HG02938 (cell line): ENCODE data around the gene OR5M3.

Experiments used
- ATAC-seq: cut with Tn5 transposase; IDR thresholded peaks from one replicate; pipeline ENCODE4 v1.9.1; 2021; ENCODE audit warnings: mild to moderate bottlenecking, moderate library complexity; ENCODE audit not compliant: unreplicated experiment

OR5M3 gene

GRCh38 chr11:56473252-56473651 is at the start of gene OR5M3:
Gene OR5M3, minus strand, starts transcription at chr11:56473352. Its CDS starts 2,855 bp downstream, at chr11:56470497.
- ATAC-seq: no peak

- ATAC-seq: no peak
Measured at GRCh38 chr11:56522008-56522407, 48.9 kb upstream of the OR5M3 start.

GRCh38 chr11:56513280-56513679 is 40.1 kb upstream of the OR5M3 start:
- ATAC-seq: no peak

- ATAC-seq: no peak
Measured at GRCh38 chr11:56509439-56509838, 36.3 kb upstream of the OR5M3 start.

GRCh38 chr11:56497010-56497409 is 23.9 kb upstream of the OR5M3 start:
- no peak for ATAC-seq

- ATAC-seq: no peak
Measured at GRCh38 chr11:56495117-56495516, 22.0 kb upstream of the OR5M3 start.

- ATAC-seq: no peak
Measured at GRCh38 chr11:56491270-56491669, 18.1 kb upstream of the OR5M3 start, which contains the start of gene OR5M8. Gene OR5M8, minus strand, starts transcription at chr11:56491370. Its CDS starts 0 bp downstream, at chr11:56491370.

- no peak for ATAC-seq
Measured at GRCh38 chr11:56486801-56487200, 13.6 kb upstream of the OR5M3 start.

- ATAC-seq: no peak
Measured at GRCh38 chr11:56474729-56475235, 1.6 kb upstream of the OR5M3 start.

GRCh38 chr11:56457076-56457475 is 16.1 kb downstream of the OR5M3 start:
- no peak for ATAC-seq

GRCh38 chr11:56453521-56453920 is 19.6 kb downstream of the OR5M3 start:
- no peak for ATAC-seq
